ENCODE data around the gene EIF3CL.
"Not testable (repeated sequence)": the region's sequence is repeated elsewhere in the genome, so short reads cannot be mapped to it uniquely, and the experiment has no call there.

Gene EIF3CL, protein sequence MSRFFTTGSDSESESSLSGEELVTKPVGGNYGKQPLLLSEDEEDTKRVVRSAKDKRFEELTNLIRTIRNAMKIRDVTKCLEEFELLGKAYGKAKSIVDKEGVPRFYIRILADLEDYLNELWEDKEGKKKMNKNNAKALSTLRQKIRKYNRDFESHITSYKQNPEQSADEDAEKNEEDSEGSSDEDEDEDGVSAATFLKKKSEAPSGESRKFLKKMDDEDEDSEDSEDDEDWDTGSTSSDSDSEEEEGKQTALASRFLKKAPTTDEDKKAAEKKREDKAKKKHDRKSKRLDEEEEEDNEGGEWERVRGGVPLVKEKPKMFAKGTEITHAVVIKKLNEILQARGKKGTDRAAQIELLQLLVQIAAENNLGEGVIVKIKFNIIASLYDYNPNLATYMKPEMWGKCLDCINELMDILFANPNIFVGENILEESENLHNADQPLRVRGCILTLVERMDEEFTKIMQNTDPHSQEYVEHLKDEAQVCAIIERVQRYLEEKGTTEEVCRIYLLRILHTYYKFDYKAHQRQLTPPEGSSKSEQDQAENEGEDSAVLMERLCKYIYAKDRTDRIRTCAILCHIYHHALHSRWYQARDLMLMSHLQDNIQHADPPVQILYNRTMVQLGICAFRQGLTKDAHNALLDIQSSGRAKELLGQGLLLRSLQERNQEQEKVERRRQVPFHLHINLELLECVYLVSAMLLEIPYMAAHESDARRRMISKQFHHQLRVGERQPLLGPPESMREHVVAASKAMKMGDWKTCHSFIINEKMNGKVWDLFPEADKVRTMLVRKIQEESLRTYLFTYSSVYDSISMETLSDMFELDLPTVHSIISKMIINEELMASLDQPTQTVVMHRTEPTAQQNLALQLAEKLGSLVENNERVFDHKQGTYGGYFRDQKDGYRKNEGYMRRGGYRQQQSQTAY

DNA sequence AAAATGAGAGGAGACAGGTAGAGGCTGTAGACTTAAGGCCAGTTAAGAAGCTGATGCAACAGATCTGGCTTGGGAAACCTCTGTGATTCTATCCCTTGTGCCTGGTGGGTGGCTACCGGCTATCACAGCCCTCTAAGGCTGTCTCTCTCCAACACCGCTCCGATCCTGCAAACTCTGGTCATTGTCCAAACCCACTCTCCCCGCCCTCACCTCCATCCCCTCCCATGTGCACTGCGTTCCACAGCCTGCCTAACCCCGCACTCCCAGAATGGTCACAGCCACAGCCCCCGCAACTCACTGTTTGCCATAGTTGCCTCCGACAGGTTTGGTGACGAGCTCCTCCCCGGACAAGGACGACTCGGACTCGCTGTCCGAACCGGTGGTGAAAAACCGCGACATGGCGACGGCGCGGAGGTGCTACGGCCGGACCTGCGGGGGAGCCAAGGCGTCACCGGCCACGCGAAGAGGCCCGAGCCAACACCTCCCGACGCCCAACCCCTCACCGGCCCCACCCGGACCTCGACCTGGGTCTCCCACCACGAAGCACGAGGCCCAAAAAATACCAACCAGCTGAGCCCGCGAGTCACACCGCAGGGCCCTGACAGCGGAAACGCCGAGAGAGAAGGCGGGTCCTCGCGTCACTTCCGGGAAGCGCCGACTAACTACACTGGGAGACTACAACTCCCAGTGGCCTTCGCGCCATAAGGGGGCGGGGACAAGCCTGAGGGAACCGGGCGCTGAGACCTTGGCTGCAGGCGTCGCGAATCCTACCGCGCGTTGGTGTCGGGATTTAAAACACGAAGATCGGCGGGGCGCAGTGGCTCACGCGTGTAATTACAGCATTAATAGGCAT is at the start of gene EIF3CL:
Gene EIF3CL, minus strand, starts transcription at position 622 of the 853 bp plus-strand sequence. Its CDS starts 223 bp downstream, at position 399.
- not testable (repeated sequence) for DNase-seq

DNA sequence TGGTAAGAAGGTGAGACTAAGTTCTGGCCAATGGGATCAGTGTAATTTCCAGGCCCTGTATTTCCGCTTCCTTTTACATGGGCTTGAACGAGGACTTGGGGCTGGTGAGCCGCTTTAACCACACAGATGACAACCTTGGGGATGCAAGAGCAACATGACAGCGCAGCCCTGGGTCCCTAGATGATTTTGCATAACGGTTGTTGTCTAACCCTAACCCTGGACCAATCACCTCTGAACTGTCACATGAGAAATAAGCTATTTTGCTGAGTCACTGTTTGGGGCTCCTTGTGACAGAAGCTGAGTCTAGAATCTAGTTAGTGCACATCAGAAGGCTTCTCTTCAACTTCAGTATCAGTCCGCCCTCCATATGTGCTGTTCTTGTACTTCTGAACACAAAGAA is 43.4 kb upstream of the EIF3CL start:
- DNase-seq, result not testable (repeated sequence)

DNA sequence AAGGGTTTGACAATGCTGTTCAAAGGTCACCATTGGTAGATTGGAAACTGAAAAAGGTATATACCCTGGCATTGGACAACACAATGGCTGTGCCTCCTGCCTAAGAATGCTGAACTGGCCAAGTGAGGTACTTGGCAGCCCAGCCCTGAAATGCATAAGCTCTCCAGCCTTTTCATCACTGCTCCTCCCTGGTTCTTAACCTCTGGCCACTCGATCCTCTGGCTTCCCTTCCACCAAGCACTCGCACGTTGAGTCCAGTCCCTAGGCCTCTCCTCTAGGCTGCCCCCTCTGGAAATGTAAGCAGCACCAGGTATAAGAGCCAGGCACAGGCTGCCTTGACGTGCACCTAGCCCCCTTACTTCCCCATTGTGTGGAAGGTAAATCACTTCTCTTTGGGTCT is 42.7 kb upstream of the EIF3CL start:
- DNase-seq, result not testable (repeated sequence)

DNA sequence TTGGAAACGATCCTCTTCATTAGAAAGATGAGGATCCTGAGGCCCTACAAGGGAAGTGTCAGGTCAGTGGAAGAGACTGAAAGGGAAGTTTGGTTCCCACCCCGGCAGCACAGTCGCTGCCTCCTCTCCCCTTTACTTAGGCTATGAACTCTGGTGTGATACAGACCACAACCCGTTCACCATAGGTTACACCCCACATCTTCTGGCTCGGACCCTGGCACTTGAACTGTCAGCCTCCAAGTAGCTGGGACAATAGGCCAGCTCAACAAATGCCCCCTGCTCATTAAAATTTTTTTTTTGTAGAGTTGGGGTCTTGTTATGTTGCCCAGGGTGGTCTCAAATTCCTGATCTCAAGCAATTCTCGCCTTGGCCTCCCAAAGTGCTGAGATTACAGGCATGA is 40.3 kb upstream of the EIF3CL start:
- DNase-seq, result not testable (repeated sequence)

DNA sequence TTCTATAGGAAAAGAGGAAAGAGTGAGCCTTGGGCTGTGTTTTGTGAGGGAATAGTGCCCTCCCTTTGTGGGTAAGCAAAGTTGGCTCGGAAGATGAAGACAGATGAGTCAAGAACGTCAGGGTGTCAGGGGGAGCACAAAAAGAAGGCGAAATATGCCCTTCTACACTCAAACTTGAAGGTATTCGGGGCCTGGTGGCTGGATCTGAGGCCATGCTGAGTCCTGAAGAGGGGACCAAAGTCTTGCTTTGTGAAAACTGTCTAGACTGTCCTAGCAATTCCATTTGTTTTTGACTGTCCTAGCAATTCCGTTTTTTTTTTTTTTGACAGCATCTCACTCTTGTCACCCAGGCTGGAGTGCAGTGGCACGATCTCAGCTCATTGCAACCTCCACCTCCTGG is 35.3 kb upstream of the EIF3CL start:
- DNase-seq, result not testable (repeated sequence)

DNA sequence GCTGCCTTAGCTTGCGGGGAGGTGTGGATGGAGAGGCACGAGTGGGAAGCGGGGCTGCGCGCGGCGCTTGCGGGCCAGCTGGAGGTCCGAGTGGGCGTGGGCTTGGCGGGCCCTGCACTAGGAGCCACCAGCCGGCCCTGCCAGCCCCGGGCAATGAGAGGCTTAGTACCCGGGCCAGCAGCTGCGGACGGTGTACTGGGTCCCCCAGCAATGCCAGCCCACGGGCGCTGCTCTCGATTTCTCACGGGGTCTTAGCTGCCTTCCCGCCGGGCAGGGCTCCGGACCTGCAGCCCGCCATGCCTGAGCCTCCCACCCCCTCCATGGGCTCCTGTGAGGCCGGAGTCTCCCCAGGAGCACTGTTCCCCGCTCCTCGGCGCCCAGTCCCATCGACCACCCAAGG is 31.7 kb upstream of the EIF3CL start:
- DNase-seq, result not testable (repeated sequence)

DNA sequence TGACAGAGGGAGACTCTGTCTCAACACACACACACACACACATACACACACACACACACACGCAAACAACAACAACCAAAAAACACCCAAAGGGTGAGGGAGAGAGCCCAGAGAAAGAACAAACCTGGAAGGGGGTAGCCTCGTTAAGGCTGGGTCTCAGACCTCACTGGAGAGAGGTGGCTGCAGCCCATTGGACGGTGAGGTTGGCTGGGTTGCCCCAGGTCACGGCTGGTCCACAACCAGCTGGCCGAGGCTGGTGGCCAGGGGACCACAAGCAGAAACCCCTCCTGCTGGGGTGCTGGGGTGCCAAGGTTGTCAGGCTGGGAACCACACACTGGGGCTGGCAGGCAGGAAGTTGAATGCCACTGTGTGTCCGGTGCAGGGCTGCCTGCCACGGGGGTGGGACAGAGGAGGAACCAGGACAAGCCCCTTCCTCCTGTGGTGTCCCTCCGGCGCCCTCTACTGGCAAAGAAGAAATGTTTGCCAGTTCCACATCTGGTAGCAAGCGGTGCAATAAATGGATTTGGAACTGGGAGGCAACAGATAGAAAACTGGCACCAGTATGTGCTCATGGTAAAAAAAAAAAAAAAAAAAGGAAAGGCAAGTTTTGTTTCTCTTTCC is 22.5 kb upstream of the EIF3CL start:
- not testable (repeated sequence) for DNase-seq

DNA sequence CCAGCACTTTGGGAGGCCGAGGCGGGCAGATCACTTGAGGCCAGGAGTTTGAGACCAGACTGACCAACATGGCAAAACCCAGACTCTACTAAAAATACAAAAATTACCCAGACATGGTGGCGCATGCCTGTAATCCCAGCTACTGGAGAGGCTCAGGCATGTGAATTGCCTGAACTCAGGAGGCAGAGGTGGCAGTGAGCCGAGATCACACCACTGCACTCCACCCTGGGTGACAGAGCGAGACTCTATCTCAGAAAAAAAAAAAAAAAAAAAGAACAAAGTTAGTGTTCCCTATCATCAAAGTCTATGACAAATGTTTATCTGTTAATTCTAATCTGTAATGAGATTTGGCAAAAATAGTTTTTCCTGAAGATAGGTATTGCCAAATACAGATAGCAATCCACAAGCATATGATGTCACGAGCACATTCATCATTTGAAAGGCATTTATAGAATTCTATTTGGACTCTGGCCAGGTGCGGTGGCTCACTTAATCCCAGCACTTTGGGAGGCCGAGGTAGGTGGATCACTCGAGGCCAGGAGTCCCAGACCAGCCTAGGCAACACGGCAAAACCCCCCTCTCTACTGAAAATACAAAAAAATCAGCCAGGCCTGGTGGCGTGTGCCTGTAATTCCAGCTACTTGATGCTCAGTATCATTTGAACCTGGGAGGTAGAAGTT is 17.6 kb upstream of the EIF3CL start:
- DNase-seq, result not testable (repeated sequence)

DNA sequence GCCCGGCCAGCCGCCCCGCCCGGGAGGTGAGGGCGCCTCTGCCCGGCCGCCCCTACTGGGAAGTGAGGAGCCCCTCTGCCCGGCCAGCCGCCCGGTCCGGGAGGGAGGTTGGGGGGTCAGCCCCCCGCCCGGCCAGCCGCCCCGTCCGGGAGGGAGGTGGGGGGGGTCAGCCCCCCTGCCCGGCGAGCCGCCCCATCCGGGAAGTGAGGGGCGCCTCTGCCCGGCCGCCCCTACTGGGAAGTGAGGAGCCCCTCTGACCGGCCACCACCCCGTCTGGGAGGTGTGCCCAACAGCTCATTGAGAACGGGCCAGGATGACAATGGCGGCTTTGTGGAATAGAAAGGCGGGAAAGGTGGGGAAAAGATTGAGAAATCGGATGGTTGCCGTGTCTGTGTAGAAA is 13.4 kb upstream of the EIF3CL start:
- DNase-seq, result not testable (repeated sequence)

DNA sequence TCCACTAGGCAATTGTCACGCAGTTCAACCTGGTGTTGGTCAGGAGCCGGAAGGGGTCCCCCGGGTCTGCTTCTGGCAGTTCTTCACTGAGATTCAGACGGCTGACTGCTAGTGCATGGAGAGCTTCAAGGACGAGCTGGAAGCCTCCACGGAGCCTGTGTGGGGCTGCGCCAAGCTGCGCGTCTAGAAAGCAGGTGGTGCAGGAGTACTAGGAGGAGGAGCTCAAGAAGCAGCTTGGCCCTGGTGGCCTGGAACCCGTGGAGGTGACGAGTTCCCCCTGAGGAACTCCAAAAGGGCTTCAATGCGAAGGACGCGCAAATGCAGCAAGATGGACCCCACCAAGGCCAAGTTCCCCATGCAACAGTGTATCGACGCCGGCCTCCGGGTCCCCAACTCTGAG is 10.9 kb upstream of the EIF3CL start:
- not testable (repeated sequence) for DNase-seq

DNA sequence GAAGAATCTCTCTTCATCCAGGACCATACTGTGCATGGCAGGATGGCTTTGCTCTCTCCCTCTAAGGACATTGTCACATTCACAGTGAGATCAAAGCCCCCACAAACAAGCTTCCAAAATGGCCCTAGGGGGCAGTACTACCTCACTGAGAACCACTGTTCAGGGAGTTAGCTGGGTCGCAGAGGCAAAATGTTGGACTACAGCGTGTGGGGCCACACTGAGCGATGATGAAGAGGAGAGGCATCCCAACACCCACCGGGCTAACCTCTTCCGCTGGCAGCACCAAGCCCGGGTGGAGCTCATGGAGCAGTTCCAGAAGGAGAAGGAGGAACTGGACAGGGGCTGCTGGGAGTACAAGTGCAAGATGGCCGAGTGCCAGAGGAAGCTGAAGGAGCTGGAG is 9.9 kb upstream of the EIF3CL start:
- DNase-seq, result not testable (repeated sequence)

DNA sequence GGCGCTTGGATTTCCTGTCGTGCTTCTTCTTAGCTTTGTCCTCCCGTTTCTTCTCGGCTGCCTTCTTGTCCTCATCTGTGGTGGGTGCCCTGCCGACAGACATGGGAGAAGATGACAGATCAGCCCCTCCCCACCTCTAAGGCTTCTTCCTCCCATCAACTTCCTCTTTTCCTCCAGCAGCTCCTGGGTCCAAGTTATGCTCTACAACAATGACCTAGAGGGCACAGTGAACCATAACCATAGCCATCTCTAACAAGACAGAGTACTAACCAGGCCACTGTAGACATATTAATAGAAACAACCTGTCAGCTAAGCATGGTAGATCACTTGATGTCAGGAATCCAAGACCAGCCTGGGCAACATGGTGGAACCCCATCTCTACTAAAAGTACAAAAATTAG is 11.6 kb downstream of the EIF3CL start:
- not testable (repeated sequence) for DNase-seq

DNA sequence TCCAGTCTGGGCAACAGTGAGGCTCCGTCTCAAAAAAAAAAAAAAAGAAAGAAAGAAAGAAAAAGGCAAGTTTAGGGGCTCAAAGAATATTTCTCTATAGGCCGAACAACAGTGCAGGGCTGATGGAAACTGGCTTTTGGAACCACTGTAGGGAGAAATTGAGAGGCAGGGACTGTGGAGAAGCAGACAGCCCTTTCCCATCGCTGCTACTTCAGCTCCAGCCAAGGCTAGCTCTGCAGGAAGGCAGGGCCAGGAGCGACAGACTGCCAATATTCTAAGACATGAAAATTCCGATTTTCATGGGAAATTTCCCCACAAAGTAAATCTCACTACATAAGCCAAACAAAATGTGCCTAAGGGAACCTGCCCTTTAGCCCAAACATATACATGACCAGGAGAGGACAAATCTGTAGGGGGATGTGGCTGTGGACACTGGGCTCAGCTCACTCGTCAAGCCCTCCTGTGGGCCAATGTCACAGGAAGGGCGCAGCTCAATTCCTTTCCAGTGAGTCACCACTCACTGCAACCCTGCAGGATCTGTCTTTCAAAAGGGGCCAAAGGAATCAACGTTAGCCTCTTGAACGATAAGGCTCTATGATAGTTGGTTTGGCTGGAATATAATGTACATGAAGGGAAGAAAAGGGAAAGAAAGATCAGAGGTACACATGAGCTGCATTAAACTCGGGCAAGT is 21.3 kb downstream of the EIF3CL start:
- DNase-seq, result not testable (repeated sequence)

DNA sequence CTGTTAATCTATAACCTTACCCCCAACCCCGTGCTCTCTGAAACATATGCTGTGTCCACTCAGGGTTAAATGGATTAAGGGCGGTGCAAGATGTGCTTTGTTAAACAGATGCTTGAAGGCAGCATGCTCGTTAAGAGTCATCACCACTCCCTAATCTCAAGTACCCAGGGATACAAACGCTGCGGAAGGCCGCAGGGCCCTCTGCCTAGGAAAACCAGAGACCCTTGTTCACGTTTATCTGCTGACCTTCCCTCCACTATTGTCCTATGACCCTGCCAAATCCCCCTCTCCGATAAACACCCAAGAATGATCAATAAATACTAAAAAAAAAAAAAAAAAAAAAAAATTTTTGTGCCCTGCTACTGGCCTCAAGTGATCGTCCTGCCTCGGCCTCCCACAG is 25.8 kb downstream of the EIF3CL start:
- DNase-seq, result not testable (repeated sequence)

DNA sequence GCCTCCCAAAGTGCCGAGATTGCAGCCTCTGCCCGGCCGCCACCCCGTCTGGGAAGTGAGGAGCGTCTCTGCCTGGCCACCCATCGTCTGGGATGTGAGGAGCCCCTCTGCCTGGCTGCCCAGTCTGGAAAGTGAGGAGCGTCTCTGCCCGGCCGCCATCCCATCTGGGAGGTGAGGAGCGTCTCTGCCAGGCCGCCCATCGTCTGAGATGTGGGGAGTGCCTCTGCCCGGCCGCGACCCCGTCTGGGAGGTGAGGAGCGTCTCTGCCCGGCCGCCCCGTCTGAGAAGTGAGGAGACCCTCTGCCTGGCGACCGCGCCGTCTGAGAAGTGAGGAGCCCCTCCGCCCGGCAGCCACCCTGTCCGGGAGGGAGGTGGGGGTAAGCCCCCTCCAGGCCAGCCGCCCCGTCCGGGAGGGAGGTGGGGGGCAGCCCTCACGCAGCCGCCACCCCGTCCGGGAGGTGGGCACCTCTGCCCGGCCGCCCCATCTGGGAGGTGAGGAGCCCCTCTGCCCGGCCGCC is 26.5 kb downstream of the EIF3CL start:
- not testable (repeated sequence) for DNase-seq

DNA sequence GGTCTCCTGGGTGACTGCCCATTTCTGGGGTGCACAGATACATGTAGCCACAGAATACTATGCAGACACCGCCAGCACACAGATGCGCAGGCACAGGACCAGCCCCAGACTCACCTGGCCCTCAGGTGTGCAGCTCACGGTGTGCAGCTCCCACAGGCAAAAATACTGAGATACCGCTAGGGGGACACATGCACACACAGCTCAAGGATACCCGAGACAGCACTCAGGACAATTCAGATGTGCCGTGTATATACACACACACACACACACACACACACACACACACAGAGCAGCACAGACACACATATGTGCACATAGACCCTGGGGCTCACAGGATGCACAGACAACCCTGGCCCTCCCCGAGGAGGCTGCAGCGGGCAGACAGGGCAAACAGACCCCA is 28.5 kb downstream of the EIF3CL start:
- DNase-seq, result not testable (repeated sequence)

DNA sequence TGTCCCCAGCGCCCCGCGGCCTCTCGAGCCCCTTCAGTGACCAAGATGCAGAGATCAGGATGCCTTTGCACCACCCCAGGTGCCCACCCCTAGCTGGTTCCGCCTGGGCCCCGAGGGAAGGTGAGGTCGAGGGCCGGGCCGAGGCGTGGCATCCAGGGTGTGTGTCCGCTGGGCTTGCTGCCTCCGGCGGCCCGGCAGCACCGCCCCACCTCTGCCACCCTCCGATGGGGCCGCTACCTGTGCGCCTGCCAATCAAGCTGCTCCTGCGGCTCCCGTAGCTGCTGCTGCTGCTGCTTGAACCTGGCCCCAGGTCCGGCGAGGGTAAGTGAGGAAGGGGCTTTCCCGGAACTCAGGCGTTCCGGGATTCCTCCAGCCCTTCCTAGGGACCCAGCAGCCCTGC is 29.4 kb downstream of the EIF3CL start:
- DNase-seq, result not testable (repeated sequence)

DNA sequence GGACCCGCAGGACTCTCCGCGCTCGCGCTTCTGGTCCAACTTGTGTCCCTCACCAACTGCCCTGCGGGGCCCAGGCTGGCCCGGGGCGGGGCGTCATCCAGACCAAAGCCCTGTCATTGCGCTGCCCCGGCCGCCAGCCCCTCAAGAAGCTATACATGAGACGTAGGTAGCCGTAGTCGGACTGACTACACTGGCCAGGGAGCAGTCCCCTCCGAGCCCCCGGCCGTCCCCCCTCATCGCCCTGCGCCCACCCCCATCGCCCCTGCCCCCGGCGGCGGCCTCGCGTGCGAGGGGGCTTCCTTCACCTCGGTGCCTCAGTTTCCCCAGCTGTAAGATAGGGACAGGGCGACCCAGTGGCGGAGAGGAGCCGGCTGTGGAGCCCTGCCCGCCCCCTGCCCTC is 35.7 kb downstream of the EIF3CL start:
- not testable (repeated sequence) for DNase-seq

DNA sequence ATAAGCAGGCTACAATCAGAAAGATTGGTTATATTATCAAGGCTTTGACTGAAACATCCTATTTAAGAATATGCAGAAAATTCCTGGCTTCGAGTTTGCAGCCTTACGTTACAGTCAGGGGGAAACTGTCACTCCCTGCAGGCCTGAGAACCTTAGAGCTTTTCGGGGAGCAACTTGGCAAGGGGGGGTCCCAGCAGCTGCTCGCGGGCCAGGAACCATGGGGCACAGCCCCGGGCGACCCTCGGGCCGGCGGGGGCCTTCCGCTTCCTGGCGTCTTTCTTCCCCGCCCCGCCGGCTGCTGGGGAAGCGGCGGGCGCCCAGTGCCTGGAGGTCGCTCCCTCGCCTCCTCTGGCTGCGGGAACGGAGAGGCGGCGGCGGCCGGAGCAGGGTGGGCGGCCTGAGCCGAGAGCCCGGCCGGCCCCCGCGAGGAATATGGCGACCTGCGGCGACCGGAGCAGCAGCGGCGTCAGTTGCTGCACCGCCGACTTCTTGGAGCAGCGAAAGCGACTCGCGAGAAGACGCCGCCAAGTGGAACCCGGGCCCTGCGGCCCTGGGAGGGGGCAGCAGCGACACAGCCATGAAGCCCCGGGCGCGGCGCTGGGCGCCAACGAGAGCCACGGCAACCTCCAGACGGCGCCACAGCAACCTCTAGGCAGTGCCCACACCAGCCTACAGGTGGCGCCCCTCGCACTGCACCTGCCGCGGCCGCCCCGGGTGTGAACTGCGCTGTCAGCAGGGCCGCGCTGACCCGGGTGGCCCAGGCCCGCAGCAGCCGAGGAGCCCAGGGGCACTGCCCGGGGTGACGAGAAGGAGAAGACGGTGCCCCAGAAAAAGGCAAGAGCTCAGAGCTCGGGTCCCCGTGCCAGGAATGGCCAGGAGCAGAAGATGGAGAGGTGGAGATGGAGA is 39.1 kb downstream of the EIF3CL start:
- not testable (repeated sequence) for DNase-seq

DNA sequence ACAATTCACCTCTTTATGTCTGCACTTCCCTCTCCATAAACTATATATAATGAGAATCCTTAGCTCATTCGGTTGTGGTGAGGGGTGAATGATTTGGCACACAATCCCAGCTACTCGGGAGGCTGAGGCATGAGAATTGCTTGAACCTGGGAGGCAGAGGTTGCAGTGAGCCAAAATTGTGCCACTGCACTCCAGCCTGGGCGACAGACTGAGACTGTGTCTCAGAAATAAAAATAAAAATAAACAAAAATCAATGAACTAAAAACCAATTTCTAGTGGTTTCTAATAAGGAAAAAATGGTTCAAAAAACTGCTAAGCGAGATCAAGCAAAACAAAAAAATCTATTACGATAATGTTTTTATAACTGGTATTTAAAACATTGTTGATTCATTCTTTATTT is 40.2 kb downstream of the EIF3CL start, which contains the start of gene NPIPB6:
Gene NPIPB6, minus strand, starts transcription at position 101 of the 400 bp plus-strand sequence. CDS start 686 bp downstream, outside the sequence.
- not testable (repeated sequence) for DNase-seq

Data from NCI-H1436 treated with DMSO at 0.1 percent for 48 hours (cell line).